ENCODE measurements around the gene AKR7A2. TPM values are rescaled to one million over a fixed set of nuclear protein-coding genes. Genes with fewer than 3 reads are reported as not detected.

The AKR7A2 gene
- total RNA-seq (2013; cell fraction: nucleolus; rRNA removed), result 18.7 and 23.4 TPM in 2 replicates
- total RNA-seq (2014; rRNA removed) (56.2 and 62.2 TPM in 2 replicates), total RNA-seq (2014; rRNA removed; fragmentation: Illumina TruSeq; extraction: Trizol) (34.8 and 38.1 TPM in 2 replicates), total RNA-seq (2021) (58.0 and 61.2 TPM in 2 replicates), polyA plus RNA-seq (2011; rRNA removed) (25.2 and 37.3 TPM in 2 replicates), polyA plus RNA-seq (2014; fragmentation: Illumina TruSeq; extraction: Trizol) (12.1 and 27.8 TPM in 2 replicates), polyA plus RNA-seq (2014; fragmentation: Nextera tagmentation; extraction: Ambion mirVana) (1 to 10 TPM; 1.3 to 9.8 TPM), polyA plus RNA-seq (2014; rRNA removed) (68.7 and 70.2 TPM in 2 replicates), polyA plus RNA-seq (2016; fragmentation: Nextera tagmentation; extraction: Ambion mirVana) (100 to 1,000 TPM; 104 to 114 TPM), polyA minus RNA-seq (2011; rRNA and poly(A)+ RNA removed) (14.8 and 28.4 TPM in 2 replicates), Bru-seq, nascent RNA (percentile 63 among the genes with signal in this experiment), BruChase-seq, experiment 1, labeled RNA remaining after a 6-hour chase (percentile 59 among the genes with signal in this experiment), BruChase-seq, experiment 2, labeled RNA remaining after a 2-hour chase (percentile 55 among the genes with signal in this experiment)
- polyA plus RNA-seq (2011; ENCODE audit: low read depth), result 16.0 TPM
- 55.9 and 62.9 TPM in 2 replicates for polyA plus RNA-seq (2011; cell fraction: cytosol; rRNA removed)
- polyA plus RNA-seq (2011; cell fraction: nucleus; rRNA removed), result 31.0 and 31.3 TPM in 2 replicates
- 27.4 and 42.6 TPM in 2 replicates for polyA plus RNA-seq (2012)
- polyA minus RNA-seq (2011; cell fraction: cytosol; rRNA and poly(A)+ RNA removed), result 12.7 and 13.4 TPM in 2 replicates
- polyA minus RNA-seq (2011; cell fraction: nucleus; rRNA and poly(A)+ RNA removed), result 7.3 and 11.5 TPM in 2 replicates
- long read RNA-seq, experiment 1, transcript AKR7A2-201 (7 exons, 1,362 nt), result major isoform, 42 of 44 reads
- long read RNA-seq, experiment 1, partial matches to known transcripts, result 0 of 44 reads
- long read RNA-seq, experiment 1, other reads (novel, unspliced or antisense), result 2 of 44 reads
- long read RNA-seq, experiment 2, transcript AKR7A2-201 (7 exons, 1,362 nt), result major isoform, 47 of 51 reads
- long read RNA-seq, experiment 2, partial matches to known transcripts, result 2 of 51 reads
- long read RNA-seq, experiment 2, other reads (novel, unspliced or antisense), result 2 of 51 reads

DNA sequence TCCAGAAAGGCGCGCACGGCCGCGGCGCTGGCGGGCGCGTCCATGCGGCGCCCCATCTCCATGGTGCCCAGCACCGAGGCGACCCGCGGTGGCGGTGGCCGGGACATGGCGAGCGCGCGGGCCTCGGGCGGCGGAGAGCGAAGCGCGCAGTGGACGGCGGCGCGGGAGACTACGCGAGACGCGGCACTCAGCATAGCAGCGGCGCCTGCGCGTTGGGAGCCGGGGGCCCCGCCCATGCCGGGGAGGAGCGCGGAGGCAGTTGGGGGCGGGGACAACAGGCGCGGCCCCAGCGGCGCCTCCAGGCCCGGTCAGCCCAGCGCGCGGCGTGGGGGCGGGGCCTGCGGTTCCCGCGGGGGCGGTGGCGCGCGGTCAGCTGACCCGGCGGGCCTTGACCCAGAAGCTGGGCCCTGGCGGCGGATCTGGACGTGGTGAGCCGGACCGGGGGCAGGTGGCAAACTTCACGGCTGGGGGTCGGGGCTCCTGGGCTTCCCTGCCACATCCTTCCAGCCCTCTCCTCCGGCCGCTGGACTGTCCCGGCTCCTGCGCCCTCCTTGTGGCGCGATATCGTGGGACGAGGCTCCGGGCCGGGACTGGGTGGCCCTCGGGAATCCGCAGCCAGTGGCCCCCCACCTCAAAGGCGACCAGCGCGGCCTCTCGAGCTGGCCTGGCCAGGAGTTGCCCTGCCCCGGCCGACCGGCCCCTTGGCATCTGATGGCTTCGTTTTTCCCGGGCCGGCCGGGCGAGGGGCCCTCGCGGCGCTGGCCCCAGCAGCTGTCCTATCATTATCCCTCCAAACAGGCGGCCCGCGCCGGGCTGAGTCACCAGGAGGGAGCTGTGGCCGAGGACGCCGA is at the start of gene AKR7A2, which contains the start of gene SLC66A1:
TSS of gene AKR7A2 (minus strand) at position 214 of the 851 bp plus-strand sequence. CDS start at position 194, 20 bp downstream.
TSS of gene SLC66A1 (plus strand) at position 396 of the 851 bp plus-strand sequence. CDS start 5,352 bp downstream, outside the sequence.
- RAD21 ChIA-PET (ENCODE audit: unreplicated experiment), result interaction anchor here (1.0 kb wide), 1 partner anchor 174 kb away, joined by 3 read pairs; the partner anchor contains the start of gene CAPZB
- in situ Hi-C loops (cut with MboI), result no loop called here
- CTCF ChIA-PET, result interaction anchor here (0.8 to 1.0 kb wide), 2 partner anchors 342 to 404 kb away, joined by 4 read pairs; no protein-coding TSS in a partner anchor
- Histone ChIP-seq H3K27me3 (replicated peaks in 1 of 2; ENCODE audit: control insufficient read depth in 2 of 2, insufficient read depth in 2 of 2, low read length in 1 of 2) (no peaks in the 10 kb centered on the region), H3K79me2 (ENCODE audit: control insufficient read depth, insufficient read depth, low read length) (peaks cover 22% of the 10 kb centered on the region), H3K9me3 (replicated peaks; ENCODE audit: control insufficient read depth, insufficient read depth, low read length) (no peaks in the 10 kb centered on the region), H3K4me1 (ENCODE audit: control insufficient read depth, insufficient read depth, low read length) (peaks cover 44% of the 10 kb centered on the region), H3K4me2 (ENCODE audit: control insufficient read depth, insufficient read depth) (peak within 1 kb of the TSS; percentile 89), H3K36me3 (ENCODE audit: control insufficient read depth in 2 of 2, insufficient read depth in 2 of 2, low read length in 1 of 2) (peaks cover 0 to 6% of the 10 kb centered on the region in 2 experiments; a peak in 1 of 4 replicates), H2AFZ (ENCODE audit: control insufficient read depth, low read depth, low read length) (peak within 1 kb of the TSS; percentile 73), H3K4me3 (peak within 1 kb of the TSS; percentile 92), H4K20me1 (ENCODE audit: control insufficient read depth, insufficient read depth) (no peaks in the 10 kb centered on the region; the same call in 1 of the 2 replicates), H3K27ac (ENCODE audit: control insufficient read depth, insufficient read depth) (peak within 1 kb of the TSS; percentile 80), H3K9ac (ENCODE audit: control insufficient read depth, insufficient read depth, low read length) (peak within 1 kb of the TSS; percentile 82)
- SMC1A ChIA-PET (ENCODE audit: uncharacterized antibody, unreplicated experiment), result no interaction called here
- intact Hi-C loops (cut with micrococcal nuclease; ENCODE audit: unreplicated experiment), result loop anchor here (5.0 to 10.0 kb wide), 3 partner anchors 60 to 343 kb away; partner anchors contain the start of genes CAPZB, EMC1 and MRTO4
- peak; percentile 49 for DNase-seq (ENCODE audit: low read depth, low spot score)
- peak; percentile 85 for ATAC-seq
- POLR2A ChIA-PET, result interaction anchor here (0.6 to 1.1 kb wide), 4 partner anchors 60 to 285 kb away, joined by 3 to 5 read pairs (median 4); partner anchors contain the start of genes EMC1 and MRTO4
- FAIRE-seq, result no peak
- under 1% methylated on average over 79 of the region's 105 CpGs for WGBS (ENCODE audit: insufficient coverage, insufficient replicate concordance, low lambda C conversion rate, missing lambda C conversion rate)
- no TSS peak for BruUV-seq (replicated peaks)
- TF ChIP-seq, protein P1, sequence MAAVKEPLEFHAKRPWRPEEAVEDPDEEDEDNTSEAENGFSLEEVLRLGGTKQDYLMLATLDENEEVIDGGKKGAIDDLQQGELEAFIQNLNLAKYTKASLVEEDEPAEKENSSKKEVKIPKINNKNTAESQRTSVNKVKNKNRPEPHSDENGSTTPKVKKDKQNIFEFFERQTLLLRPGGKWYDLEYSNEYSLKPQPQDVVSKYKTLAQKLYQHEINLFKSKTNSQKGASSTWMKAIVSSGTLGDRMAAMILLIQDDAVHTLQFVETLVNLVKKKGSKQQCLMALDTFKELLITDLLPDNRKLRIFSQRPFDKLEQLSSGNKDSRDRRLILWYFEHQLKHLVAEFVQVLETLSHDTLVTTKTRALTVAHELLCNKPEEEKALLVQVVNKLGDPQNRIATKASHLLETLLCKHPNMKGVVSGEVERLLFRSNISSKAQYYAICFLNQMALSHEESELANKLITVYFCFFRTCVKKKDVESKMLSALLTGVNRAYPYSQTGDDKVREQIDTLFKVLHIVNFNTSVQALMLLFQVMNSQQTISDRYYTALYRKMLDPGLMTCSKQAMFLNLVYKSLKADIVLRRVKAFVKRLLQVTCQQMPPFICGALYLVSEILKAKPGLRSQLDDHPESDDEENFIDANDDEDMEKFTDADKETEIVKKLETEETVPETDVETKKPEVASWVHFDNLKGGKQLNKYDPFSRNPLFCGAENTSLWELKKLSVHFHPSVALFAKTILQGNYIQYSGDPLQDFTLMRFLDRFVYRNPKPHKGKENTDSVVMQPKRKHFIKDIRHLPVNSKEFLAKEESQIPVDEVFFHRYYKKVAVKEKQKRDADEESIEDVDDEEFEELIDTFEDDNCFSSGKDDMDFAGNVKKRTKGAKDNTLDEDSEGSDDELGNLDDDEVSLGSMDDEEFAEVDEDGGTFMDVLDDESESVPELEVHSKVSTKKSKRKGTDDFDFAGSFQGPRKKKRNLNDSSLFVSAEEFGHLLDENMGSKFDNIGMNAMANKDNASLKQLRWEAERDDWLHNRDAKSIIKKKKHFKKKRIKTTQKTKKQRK (IDR thresholded peaks at IDR 0.05; ENCODE audit: low read depth, low read length), result no peak
- TF ChIP-seq CHD2 (IDR thresholded peaks at IDR 0.05; ENCODE audit: borderline replicate concordance, low read depth, low read length) (peak; percentile 92), MTA2 (IDR thresholded peaks at IDR 0.05; ENCODE audit: low read depth) (no peak), NR2F1 (conservative IDR thresholded peaks at IDR 0.05) (peak; percentile 92), PAX5 (IDR thresholded peaks at IDR 0.05; ENCODE audit: borderline replicate concordance, low read depth, low read length) (no peak; the same call in 1 of the 2 replicates), RELB (IDR thresholded peaks at IDR 0.05; ENCODE audit: low read depth) (no peak)
- TF ChIP-seq, protein P2, sequence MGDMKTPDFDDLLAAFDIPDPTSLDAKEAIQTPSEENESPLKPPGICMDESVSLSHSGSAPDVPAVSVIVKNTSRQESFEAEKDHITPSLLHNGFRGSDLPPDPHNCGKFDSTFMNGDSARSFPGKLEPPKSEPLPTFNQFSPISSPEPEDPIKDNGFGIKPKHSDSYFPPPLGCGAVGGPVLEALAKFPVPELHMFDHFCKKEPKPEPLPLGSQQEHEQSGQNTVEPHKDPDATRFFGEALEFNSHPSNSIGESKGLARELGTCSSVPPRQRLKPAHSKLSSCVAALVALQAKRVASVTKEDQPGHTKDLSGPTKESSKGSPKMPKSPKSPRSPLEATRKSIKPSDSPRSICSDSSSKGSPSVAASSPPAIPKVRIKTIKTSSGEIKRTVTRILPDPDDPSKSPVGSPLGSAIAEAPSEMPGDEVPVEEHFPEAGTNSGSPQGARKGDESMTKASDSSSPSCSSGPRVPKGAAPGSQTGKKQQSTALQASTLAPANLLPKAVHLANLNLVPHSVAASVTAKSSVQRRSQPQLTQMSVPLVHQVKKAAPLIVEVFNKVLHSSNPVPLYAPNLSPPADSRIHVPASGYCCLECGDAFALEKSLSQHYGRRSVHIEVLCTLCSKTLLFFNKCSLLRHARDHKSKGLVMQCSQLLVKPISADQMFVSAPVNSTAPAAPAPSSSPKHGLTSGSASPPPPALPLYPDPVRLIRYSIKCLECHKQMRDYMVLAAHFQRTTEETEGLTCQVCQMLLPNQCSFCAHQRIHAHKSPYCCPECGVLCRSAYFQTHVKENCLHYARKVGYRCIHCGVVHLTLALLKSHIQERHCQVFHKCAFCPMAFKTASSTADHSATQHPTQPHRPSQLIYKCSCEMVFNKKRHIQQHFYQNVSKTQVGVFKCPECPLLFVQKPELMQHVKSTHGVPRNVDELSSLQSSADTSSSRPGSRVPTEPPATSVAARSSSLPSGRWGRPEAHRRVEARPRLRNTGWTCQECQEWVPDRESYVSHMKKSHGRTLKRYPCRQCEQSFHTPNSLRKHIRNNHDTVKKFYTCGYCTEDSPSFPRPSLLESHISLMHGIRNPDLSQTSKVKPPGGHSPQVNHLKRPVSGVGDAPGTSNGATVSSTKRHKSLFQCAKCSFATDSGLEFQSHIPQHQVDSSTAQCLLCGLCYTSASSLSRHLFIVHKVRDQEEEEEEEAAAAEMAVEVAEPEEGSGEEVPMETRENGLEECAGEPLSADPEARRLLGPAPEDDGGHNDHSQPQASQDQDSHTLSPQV (IDR thresholded peaks at IDR 0.05), result no peak
